Measurements from ENCODE around the gene IFNW1.
"Not testable (repeated sequence)": the region's sequence is repeated elsewhere in the genome, so short reads cannot be mapped to it uniquely, and the experiment has no call there.

IFNW1 gene

DNA sequence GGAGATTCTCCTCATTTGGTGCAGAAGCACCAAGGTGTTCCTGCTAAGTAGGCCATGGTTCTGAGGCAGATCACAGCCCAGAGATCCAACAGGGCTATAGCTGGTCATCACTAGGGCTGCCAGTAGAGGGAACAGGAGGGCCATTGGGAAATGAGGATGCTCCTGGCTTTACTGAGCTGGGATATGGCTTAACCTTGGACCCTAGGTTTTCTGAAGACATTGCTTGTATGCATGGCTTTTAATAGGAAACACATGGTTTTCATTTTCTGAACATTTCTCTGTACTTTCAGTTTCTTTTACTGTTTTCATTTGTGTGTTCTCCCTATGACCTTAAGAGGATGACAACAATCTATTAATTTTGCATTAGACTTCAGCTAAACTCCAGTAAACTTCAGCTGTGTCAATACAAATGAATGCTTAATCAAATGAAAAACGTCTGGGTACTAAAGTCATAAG is at the start of gene IFNW1:
TSS of gene IFNW1 (minus strand) at position 406 of the 456 bp plus-strand sequence. CDS start at position 144, 262 bp downstream.
- DNase-seq, result no peak

GRCh38 chr9:21187487-21187886 is 45.9 kb upstream of the IFNW1 start, which contains the start of gene IFNA4:
Gene IFNA4, minus strand, starts transcription at chr9:21187587. Its CDS starts 56 bp downstream, at chr9:21187531.
- not testable (repeated sequence) for DNase-seq

GRCh38 chr9:21182810-21183736 is 41.4 kb upstream of the IFNW1 start:
- DNase-seq, result peak; percentile 47 to 59

DNA sequence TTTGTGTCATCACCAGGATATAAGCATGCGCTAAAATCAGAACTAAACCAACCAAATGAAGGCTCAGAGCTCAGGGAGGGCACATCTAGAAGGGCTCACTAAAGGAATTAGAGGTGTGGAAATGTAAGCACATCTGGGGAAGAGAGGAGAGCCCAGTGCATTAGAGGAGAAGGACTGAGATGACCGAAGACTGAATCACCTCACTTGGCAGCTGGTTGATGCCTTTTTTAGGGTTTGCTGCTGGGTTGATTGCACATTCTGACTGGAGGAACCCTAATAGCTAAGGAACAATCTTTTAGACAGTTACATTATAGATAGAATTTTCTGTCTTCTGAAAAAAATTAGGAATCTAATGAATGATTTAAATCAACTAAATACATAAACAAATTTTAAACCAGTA is 33.0 kb upstream of the IFNW1 start:
- DNase-seq, result no peak

DNA sequence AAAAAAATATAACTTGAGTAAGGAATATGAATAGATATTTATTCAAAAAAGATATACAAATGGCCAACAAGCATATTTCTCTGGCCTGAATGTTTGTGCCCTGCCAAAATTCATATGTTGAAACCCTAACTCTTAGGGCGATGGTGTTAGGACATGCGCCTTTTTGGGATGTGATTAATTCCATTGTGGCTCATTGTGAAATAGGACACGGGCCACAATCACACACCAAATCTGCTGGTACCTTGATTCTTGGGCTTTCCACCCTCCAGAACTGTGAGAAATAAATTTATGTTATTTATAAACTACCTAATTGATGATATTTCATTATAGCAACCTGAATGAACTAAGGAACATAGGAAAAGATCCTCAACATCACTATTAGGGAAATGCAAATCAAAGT is 30.5 kb upstream of the IFNW1 start:
- DNase-seq, result no peak

DNA sequence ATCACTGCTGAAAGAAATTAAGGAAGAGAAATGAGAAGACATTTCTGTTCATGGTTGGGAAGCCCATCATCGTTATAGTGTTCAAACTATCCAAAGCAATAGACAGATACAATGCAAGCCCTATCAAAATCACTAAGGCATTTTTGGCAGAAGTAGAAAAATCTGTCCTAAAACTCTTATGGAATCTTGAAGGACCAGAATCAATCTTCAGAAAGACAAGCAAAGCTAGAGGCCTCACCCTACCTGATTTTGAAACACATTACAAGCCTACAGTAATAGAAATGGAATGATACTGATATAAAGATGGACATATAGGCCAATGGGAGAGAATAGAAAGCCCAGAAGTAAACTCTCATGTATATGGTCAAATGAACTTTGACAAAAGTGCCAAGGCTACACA is 29.7 kb upstream of the IFNW1 start:
- no peak for DNase-seq

DNA sequence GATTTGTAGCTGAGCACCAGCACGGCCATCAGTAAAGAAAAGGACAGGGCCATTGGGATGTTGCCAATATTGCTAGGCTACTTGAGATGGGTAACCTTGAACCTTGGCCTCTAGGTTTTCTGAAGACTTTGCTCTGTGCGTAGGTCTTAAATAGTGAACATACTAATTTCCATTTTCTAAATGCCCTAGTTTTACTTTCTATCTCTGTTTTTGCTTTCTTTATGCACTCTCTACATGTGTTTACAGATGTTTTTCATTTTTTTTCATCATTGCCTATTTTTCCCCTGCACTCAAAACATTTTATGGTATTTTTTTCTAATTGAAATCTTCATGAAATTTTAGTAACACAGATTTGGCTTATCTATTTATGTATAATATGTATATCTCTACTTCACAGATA is 24.9 kb upstream of the IFNW1 start, which contains the start of gene IFNA21:
TSS of gene IFNA21 (minus strand) at position 101 of the 400 bp plus-strand sequence. CDS start at position 53, 48 bp downstream.
- not testable (repeated sequence) for DNase-seq

- DNase-seq, result no peak
These were observed 23.9 kb upstream of the IFNW1 start for GRCh38 chr9:21165516-21165915.

DNA sequence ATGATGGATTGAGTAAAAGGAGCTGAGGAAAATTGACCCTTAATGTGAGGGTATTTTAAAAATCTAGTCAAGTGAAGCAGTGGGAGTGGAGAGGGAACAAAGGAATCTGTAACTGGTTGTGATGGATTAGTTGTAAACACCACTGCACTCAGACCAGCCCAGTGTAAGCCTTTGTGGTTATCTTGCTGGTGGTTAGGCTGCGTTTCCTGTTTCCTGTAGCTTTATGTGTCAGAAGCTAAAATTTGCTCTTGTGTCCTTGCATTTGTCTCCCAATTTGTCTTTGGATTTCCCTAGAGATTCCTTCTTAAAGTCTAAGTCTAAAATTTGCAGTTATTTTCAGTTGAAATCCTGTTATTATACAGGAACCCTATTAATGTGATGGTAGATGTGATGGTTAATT is 18.5 kb upstream of the IFNW1 start:
- DNase-seq, result peak; percentile 32 to 57

DNA sequence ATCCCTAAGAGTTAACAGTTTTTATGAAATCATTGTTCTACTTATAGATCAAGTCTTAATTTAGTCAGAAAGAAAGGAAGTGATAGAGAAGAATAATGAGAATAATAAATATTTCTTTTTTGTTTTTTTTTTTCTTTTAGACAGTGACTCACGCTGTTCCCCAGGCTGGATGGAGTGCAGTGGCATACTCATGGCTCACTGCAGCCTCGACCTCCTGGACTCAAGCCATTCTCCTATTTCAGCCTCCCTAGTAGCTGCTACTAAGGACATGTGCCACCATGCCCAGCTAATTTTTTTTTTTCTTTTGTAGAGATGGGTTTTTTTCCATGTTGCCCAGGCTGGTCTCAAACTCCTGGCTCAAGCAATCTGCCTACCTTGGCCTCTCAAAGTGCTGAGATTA is 13.9 kb upstream of the IFNW1 start:
- no peak for DNase-seq

DNA sequence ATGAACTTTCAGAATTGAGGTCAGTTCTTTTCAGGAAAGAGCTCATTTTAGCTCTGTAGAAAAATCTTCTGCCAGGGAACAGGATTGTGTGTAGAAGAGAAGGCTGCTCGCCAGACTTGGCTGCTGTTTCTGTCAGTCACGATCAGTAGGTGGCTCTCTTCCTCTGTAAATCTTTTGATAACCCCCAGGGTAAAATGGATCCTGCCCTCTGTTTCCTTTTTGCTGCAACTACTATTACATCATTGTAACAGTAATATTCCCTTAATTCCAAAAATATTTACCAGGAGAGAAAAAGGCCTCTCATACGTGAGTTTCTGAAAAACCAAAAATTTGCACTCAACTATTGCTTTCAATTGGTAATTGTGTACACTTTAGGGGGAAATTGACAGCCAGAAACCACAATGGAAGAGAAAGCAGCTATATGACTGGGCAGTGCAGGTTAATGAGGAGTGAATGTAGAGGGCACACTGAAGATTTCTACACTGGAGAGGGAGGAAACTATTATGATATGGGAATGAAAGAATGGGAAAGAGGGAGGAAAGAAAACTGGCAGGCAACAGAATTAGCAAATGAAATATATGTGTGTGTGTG is 12.5 kb upstream of the IFNW1 start:
- peak in 1 of 2 donors; percentile 43 for DNase-seq

GRCh38 chr9:21153336-21154017 is 11.8 kb upstream of the IFNW1 start:
- no peak for DNase-seq

- DNase-seq, result no peak
These were observed 3.0 kb upstream of the IFNW1 start for GRCh38 chr9:21144603-21145002.

DNA sequence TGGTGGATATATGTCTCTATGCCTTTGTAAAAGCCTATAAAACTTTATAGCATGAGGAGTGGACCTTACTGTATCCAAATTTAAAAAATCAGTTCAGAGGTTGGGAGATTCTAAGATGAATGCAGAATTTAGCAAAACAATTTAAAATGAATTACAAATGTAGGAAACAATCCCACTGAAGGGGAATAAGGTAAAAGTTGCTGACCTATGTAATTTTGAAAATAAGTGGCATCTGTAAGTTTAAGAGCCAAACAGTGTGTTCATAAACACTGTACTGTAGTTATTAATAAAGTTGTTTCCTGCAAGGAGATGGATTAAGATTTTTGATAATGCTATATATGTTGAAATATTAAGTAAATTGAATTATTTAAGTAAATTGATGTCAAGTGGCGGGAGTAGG is 4.6 kb downstream of the IFNW1 start:
- DNase-seq, result no peak

DNA sequence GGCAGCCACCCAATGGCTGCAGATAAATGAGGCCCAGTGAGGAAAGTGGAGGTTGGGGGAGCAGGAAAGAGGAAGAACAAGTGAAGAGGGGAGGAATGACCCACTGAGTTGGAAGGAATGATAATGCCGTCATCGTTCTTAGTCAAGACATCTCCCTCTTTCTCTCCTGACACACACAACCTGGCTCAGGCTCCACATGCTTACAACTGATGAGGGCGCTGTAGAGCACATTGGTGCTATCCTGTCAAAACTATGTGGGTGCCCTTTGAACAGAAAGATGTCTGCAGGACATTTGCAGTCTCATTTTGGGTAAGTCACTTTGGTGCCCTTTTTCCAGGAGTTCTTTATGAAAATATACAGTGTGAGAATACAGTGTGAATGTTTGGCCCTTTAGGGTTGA is 5.9 kb downstream of the IFNW1 start:
- DNase-seq, result no peak

GRCh38 chr9:21128186-21128585 is 13.4 kb downstream of the IFNW1 start:
- DNase-seq, result not testable (repeated sequence)

- no peak for DNase-seq
These were observed 19.9 kb downstream of the IFNW1 start for GRCh38 chr9:21121595-21122251.

- no peak for DNase-seq
These were observed 20.6 kb downstream of the IFNW1 start for GRCh38 chr9:21121079-21121478.

GRCh38 chr9:21119093-21119770 is 22.4 kb downstream of the IFNW1 start:
- peak in 1 of 2 donors; percentile 27 for DNase-seq

- DNase-seq, result no peak
These were observed 27.3 kb downstream of the IFNW1 start for GRCh38 chr9:21114311-21114710.

- DNase-seq, result peak in 1 of 2 donors; percentile 78
These were observed 30.7 kb downstream of the IFNW1 start for GRCh38 chr9:21110708-21111576.

Data from CD4-positive, alpha-beta T cell treated with Interleukin-4 for 1 hour (primary cell).